HCT116 (cell line): ENCODE results near the gene STK4.

Experiments
- CEBPB ChIP-seq: IDR thresholded peaks from 2 replicates; pipeline ENCODE4 v1.6.1; 2012; ENCODE audit warnings: low read depth
- EGR1 ChIP-seq: IDR thresholded peaks from 2 replicates; pipeline ENCODE4 v1.6.1; 2012; ENCODE audit warnings: low read depth
- EZH2 ChIP-seq: fragments of 200-600 bp; sonication (generic); IDR thresholded peaks from 2 replicates; pipeline ENCODE4 v1.6.1; 2017; ENCODE audit warnings: antibody characterized with exemption, mixed run types
- JUND ChIP-seq: IDR thresholded peaks from 2 replicates; pipeline ENCODE4 v1.6.1; 2012
- POLR2A ChIP-seq: IDR thresholded peaks from 2 replicates; pipeline ENCODE4 v1.7.0; 2011; ENCODE audit warnings: borderline replicate concordance; ENCODE audit not compliant: insufficient read depth, insufficient read length; ENCODE audit errors: extremely low read depth
- SRF ChIP-seq: IDR thresholded peaks from 2 replicates; pipeline ENCODE4 v1.6.1; 2012; ENCODE audit warnings: low read depth
- TCF7L2 ChIP-seq: IDR thresholded peaks from 2 replicates; pipeline ENCODE4 v1.7.0; 2011; ENCODE audit warnings: borderline replicate concordance, inconsistent platforms; ENCODE audit not compliant: insufficient read depth, insufficient read length; ENCODE audit errors: extremely low read depth
- YY1 ChIP-seq: IDR thresholded peaks from 2 replicates; pipeline ENCODE4 v1.6.1; 2011; ENCODE audit warnings: low read length, low read depth, moderate library complexity, mild to moderate bottlenecking; ENCODE audit not compliant: insufficient replicate concordance; ENCODE audit errors: extremely low read depth
- ZFX ChIP-seq: fragments of 450-650 bp; IDR thresholded peaks from 2 replicates; pipeline ENCODE4 v1.6.1; 2017
- TF ChIP-seq, protein P1 (sequence below): IDR thresholded peaks from 2 replicates; pipeline ENCODE4 v1.6.1; 2012; ENCODE audit warnings: low read depth
- TF ChIP-seq, protein P2 (sequence below), 3 experiments: fragments of 200-600 bp in 1 of 3; sonication (generic) in 1 of 3; IDR thresholded peaks in 2 of 3; conservative IDR thresholded peaks in 1 of 3; 2 replicates each; pipeline ENCODE4 v1.5.1; 2012 to 2017; ENCODE audit warnings: low read depth in 2 of 3, low read length in 2 of 3, antibody characterized with exemption in 1 of 3, borderline replicate concordance in 1 of 3, control low read depth in 1 of 3, mild to moderate bottlenecking in 1 of 3, mixed read lengths in 1 of 3, mixed run types in 1 of 3, moderate library complexity in 1 of 3; ENCODE audit not compliant: insufficient read depth in 1 of 3
- TF ChIP-seq, protein P3 (sequence below): IDR thresholded peaks from 2 replicates; pipeline ENCODE4 v1.6.1; 2012
- TF ChIP-seq, protein P4 (sequence below): IDR thresholded peaks from 2 replicates; pipeline ENCODE4 v1.6.1; 2012

DNA sequence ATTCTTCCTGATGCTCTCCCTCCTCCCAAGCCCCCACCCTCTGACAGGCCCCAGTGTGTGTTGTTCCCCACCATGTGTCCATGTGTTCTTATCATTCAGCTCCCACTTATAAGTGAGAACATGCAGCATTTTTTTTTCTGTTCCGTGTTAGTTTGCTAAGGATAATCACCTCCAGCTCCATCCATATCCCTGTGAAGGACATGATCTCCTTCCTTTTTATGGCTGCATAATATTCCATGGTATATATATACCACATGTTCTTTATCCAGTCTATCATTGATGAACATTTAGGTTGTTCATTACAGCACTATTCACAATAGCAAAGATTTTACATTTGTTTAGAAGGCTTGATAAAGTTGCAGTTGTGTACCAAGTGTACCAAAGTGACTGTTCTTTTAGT is 76.7 kb downstream of the STK4 start:
- no peak for TF ChIP-seq SRF
- TF ChIP-seq, protein P1, sequence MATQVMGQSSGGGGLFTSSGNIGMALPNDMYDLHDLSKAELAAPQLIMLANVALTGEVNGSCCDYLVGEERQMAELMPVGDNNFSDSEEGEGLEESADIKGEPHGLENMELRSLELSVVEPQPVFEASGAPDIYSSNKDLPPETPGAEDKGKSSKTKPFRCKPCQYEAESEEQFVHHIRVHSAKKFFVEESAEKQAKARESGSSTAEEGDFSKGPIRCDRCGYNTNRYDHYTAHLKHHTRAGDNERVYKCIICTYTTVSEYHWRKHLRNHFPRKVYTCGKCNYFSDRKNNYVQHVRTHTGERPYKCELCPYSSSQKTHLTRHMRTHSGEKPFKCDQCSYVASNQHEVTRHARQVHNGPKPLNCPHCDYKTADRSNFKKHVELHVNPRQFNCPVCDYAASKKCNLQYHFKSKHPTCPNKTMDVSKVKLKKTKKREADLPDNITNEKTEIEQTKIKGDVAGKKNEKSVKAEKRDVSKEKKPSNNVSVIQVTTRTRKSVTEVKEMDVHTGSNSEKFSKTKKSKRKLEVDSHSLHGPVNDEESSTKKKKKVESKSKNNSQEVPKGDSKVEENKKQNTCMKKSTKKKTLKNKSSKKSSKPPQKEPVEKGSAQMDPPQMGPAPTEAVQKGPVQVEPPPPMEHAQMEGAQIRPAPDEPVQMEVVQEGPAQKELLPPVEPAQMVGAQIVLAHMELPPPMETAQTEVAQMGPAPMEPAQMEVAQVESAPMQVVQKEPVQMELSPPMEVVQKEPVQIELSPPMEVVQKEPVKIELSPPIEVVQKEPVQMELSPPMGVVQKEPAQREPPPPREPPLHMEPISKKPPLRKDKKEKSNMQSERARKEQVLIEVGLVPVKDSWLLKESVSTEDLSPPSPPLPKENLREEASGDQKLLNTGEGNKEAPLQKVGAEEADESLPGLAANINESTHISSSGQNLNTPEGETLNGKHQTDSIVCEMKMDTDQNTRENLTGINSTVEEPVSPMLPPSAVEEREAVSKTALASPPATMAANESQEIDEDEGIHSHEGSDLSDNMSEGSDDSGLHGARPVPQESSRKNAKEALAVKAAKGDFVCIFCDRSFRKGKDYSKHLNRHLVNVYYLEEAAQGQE = no peak
- TF ChIP-seq TCF7L2 = no peak
- no peak for TF ChIP-seq EZH2
- no peak for TF ChIP-seq EGR1
- TF ChIP-seq, protein P2, sequence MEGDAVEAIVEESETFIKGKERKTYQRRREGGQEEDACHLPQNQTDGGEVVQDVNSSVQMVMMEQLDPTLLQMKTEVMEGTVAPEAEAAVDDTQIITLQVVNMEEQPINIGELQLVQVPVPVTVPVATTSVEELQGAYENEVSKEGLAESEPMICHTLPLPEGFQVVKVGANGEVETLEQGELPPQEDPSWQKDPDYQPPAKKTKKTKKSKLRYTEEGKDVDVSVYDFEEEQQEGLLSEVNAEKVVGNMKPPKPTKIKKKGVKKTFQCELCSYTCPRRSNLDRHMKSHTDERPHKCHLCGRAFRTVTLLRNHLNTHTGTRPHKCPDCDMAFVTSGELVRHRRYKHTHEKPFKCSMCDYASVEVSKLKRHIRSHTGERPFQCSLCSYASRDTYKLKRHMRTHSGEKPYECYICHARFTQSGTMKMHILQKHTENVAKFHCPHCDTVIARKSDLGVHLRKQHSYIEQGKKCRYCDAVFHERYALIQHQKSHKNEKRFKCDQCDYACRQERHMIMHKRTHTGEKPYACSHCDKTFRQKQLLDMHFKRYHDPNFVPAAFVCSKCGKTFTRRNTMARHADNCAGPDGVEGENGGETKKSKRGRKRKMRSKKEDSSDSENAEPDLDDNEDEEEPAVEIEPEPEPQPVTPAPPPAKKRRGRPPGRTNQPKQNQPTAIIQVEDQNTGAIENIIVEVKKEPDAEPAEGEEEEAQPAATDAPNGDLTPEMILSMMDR (IDR thresholded peaks at IDR 0.05 in 2 of 3, conservative IDR thresholded peaks at IDR 0.05 in 1 of 3; ENCODE audit: borderline replicate concordance in 1 of 3, insufficient read depth in 1 of 3, low read depth in 2 of 3, low read length in 2 of 3) = no peak
- no peak for TF ChIP-seq CEBPB
- TF ChIP-seq, protein P3, sequence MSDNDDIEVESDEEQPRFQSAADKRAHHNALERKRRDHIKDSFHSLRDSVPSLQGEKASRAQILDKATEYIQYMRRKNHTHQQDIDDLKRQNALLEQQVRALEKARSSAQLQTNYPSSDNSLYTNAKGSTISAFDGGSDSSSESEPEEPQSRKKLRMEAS = no peak
- no peak for TF ChIP-seq ZFX
- TF ChIP-seq JUND = no peak
- no peak for TF ChIP-seq YY1
- TF ChIP-seq POLR2A = no peak
- TF ChIP-seq, protein P4, sequence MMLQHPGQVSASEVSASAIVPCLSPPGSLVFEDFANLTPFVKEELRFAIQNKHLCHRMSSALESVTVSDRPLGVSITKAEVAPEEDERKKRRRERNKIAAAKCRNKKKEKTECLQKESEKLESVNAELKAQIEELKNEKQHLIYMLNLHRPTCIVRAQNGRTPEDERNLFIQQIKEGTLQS = no peak
